Mesendoderm (in vitro differentiated cells): Measurements from ENCODE around the gene ITGA11.

ENCODE experiments used
- DNase-seq: peaks from one replicate; pipeline ENCODE4 v3.0.0; 2013
- H2AK5ac ChIP-seq: 2 replicates; pipeline ENCODE4 v1.6.1; 2013; ENCODE audit warnings: low read length, inconsistent platforms
- H2BK120ac ChIP-seq: 2 replicates; pipeline ENCODE4 v1.6.1; 2013; ENCODE audit warnings: low read depth, mild to moderate bottlenecking, low read length, moderate library complexity, mixed read lengths
- H2BK15ac ChIP-seq: replicated peaks from 2 replicates; pipeline ENCODE4 v1.6.1; 2013; ENCODE audit warnings: low read depth, mild to moderate bottlenecking, moderate library complexity
- H2BK5ac ChIP-seq: 2 replicates; pipeline ENCODE4 v1.6.1; 2013; ENCODE audit warnings: low read length, inconsistent platforms
- H3K18ac ChIP-seq: 2 replicates; pipeline ENCODE4 v1.6.1; 2013; ENCODE audit warnings: mild to moderate bottlenecking, low read length, mixed read lengths
- H3K23ac ChIP-seq: one replicate; pipeline ENCODE4 v1.6.1; 2013; ENCODE audit warnings: low read length
- H3K27ac ChIP-seq: 2 replicates; pipeline ENCODE4 v1.5.1; 2013; ENCODE audit warnings: low read depth, mild to moderate bottlenecking, inconsistent platforms, low read length, moderate library complexity
- H3K27me3 ChIP-seq: 2 replicates; pipeline ENCODE4 v1.6.1; 2013; ENCODE audit warnings: low read length, control low read depth, mild to moderate bottlenecking, inconsistent platforms; ENCODE audit not compliant: insufficient read depth, poor library complexity
- H3K36me3 ChIP-seq: 2 replicates; pipeline ENCODE4 v1.6.1; 2013; ENCODE audit warnings: low read length, inconsistent platforms; ENCODE audit not compliant: control insufficient read depth, insufficient read depth
- H3K4ac ChIP-seq: one replicate; pipeline ENCODE4 v1.6.1; 2013; ENCODE audit warnings: low read depth, mild to moderate bottlenecking, low read length, moderate library complexity
- H3K4me1 ChIP-seq: 2 replicates; pipeline ENCODE4 v1.6.1; 2013; ENCODE audit warnings: low read depth, low read length, inconsistent platforms; ENCODE audit not compliant: control insufficient read depth
- H3K4me2 ChIP-seq: 2 replicates; pipeline ENCODE4 v1.6.1; 2013; ENCODE audit warnings: low read length
- H3K4me3 ChIP-seq: 2 replicates; pipeline ENCODE4 v1.5.1; 2013; ENCODE audit warnings: mild to moderate bottlenecking, low read length
- H3K56ac ChIP-seq: one replicate; pipeline ENCODE4 v1.6.1; 2013; ENCODE audit warnings: low read length
- H3K79me1 ChIP-seq: 2 replicates; pipeline ENCODE4 v1.6.1; 2013; ENCODE audit warnings: low read length, inconsistent platforms
- H3K79me2 ChIP-seq: 2 replicates; pipeline ENCODE4 v1.6.1; 2013; ENCODE audit warnings: mild to moderate bottlenecking, low read length; ENCODE audit not compliant: control insufficient read depth, insufficient read depth
- H3K9ac ChIP-seq: 2 replicates; pipeline ENCODE4 v1.6.1; 2013; ENCODE audit warnings: low read length, inconsistent platforms
- H4K5ac ChIP-seq: one replicate; pipeline ENCODE4 v1.6.1; 2013; ENCODE audit warnings: low read length
- H4K8ac ChIP-seq: one replicate; pipeline ENCODE4 v1.6.1; 2013; ENCODE audit warnings: low read depth, mild to moderate bottlenecking, control low read depth, low read length, moderate library complexity
- WGBS: extraction: QIAGEN DNeasy Blood & Tissue Kit; methylation state at CpG from one replicate; pipeline ENCODE4 v1.1.7; 2013; ENCODE audit warnings: low lambda C conversion rate, missing lambda C conversion rate; ENCODE audit not compliant: insufficient coverage; ENCODE audit errors: extremely low coverage; 5-methylcytosine and 5-hydroxymethylcytosine counted together

Gene ITGA11

DNA sequence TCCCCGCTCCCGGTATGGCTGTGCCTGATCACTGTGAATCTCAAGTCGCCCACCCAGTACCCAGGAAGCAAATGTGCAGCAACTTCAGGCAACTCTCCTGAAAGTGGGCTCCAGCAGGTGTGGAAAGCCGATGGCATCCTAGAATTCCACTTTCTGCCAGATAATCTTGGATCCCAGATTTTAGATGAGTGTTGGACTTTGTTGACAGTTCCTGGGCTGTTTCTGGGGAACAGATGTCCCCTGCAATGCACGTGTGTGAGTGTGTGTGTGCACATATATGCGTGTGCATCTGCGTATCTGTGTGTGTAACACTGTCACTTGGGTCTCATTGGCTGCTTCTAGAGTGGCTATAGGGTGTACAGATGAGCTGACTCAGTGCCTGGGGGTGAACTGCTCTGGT, 95.4 kb downstream of the ITGA11 start:
- no peak overlapping the region for H2BK120ac ChIP-seq
- no peak overlapping the region for H3K4me3 ChIP-seq
- no peak overlapping the region for H2AK5ac ChIP-seq
- H3K56ac ChIP-seq: no peak overlapping the region
- H4K5ac ChIP-seq: no peak overlapping the region
- no peaks in the 10 kb centered on the region for H3K79me2 ChIP-seq
- no peaks in the 10 kb centered on the region for H3K27me3 ChIP-seq
- H3K9ac ChIP-seq: no peak overlapping the region
- H3K27ac ChIP-seq: no peak overlapping the region
- no peak overlapping the region for H3K4me2 ChIP-seq
- H3K4me1 ChIP-seq: no peaks in the 10 kb centered on the region
- H3K18ac ChIP-seq: no peak overlapping the region
- no CpG with 5 or more reads among the region's 7 CpGs for WGBS
- no peak for DNase-seq
- no peaks in the 10 kb centered on the region for H3K36me3 ChIP-seq
- no peak overlapping the region for H2BK15ac ChIP-seq
- H3K23ac ChIP-seq: no peak overlapping the region
- H4K8ac ChIP-seq: no peak overlapping the region
- no peak overlapping the region for H3K4ac ChIP-seq
- no peak overlapping the region for H2BK5ac ChIP-seq
- H3K79me1 ChIP-seq: no peaks in the 10 kb centered on the region

DNA sequence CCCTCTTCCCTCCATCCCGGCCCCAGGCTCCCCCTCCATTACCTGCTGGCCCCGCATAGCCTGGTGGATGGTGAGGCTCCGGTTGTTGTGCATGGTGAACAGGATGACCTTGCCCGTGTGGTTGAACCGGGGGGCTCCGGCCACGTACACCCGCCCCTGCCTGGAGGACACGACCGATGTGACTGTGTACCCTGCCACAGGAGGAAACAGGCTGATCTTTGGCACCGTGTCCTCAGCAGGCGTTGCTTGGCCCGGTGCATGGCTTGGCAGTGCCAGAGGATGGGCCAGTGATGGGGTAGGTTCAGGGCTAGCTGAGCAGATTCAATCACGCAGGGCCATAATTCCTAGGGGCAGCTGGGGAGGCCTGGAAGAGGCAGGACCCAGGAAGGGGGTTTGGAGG, 96.3 kb downstream of the ITGA11 start:
- Histone ChIP-seq H3K18ac (no peak overlapping the region), H4K5ac (no peak overlapping the region), H3K4me3 (no peak overlapping the region), H3K23ac (no peak overlapping the region), H3K79me1 (no peaks in the 10 kb centered on the region), H3K9ac (no peak overlapping the region), H3K56ac (no peak overlapping the region), H4K8ac (no peak overlapping the region), H3K4ac (no peak overlapping the region), H2BK120ac (no peak overlapping the region), H3K27ac (no peak overlapping the region), H3K79me2 (no peaks in the 10 kb centered on the region), H3K36me3 (no peaks in the 10 kb centered on the region), H3K4me2 (no peak overlapping the region), H2BK5ac (no peak overlapping the region), H2AK5ac (no peak overlapping the region), H3K4me1 (peaks cover 2% of the 10 kb centered on the region), H3K27me3 (no peaks in the 10 kb centered on the region), H2BK15ac (no peak overlapping the region)
- no peak for DNase-seq
- no CpG with 5 or more reads among the region's 14 CpGs for WGBS

DNA sequence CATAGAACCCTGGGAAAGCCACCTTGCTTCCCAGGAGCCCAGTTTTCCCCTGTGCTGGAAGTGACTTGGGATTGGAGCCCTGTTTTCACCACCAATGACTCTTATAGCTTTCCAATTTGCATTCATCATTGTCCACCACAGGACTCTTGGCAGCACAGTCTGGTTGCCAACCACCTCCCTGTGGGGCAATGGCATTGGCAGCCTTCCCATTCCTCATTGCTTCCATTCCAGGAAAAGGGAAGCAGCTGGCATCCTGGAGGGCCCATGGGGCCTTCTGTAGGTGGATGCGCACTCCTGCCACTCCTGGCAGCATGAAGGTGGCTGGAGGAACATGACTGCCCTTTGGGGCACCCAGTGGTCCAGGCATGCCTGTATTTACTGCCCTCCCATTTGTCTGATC, 96.7 kb downstream of the ITGA11 start:
- H4K5ac ChIP-seq: no peak overlapping the region
- H3K79me2 ChIP-seq: no peaks in the 10 kb centered on the region
- no CpG with 5 or more reads among the region's 1 CpG for WGBS
- H3K27ac ChIP-seq: no peak overlapping the region
- peaks cover 2% of the 10 kb centered on the region for H3K4me1 ChIP-seq
- H3K9ac ChIP-seq: no peak overlapping the region
- H3K4ac ChIP-seq: no peak overlapping the region
- H3K23ac ChIP-seq: no peak overlapping the region
- no peaks in the 10 kb centered on the region for H3K79me1 ChIP-seq
- H3K36me3 ChIP-seq: no peaks in the 10 kb centered on the region
- DNase-seq: no peak
- no peak overlapping the region for H3K18ac ChIP-seq
- H4K8ac ChIP-seq: no peak overlapping the region
- H2AK5ac ChIP-seq: no peak overlapping the region
- no peak overlapping the region for H3K56ac ChIP-seq
- no peak overlapping the region for H2BK5ac ChIP-seq
- H2BK120ac ChIP-seq: no peak overlapping the region
- H2BK15ac ChIP-seq: no peak overlapping the region
- H3K27me3 ChIP-seq: no peaks in the 10 kb centered on the region
- H3K4me2 ChIP-seq: no peak overlapping the region
- H3K4me3 ChIP-seq: no peak overlapping the region

DNA sequence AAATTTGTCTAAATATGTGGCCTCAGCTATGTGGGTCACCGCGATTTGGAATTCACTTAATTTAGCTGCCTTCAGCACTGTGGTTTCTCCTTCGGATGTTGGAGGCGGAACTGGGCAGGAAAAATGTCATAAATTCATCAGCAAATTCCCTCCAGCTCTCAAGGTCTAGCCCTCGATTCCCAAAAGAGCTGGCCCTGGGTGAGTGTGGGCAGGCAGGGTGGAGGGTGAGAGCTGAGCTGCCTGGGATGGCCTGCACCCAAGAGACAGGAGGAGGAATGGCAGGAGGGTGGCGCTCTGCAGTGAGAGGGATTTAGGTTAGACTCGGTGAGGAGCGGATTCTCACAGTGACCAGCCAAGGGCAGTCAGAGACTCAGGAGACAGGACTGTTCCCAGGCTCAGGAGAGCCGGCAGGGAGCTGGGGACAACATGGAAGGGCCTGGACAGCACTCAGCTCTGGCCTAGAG, 97.3 kb downstream of the ITGA11 start:
- no CpG with 5 or more reads among the region's 9 CpGs for WGBS
- no peaks in the 10 kb centered on the region for H3K79me2 ChIP-seq
- H3K27ac ChIP-seq: no peak overlapping the region
- no peak overlapping the region for H3K9ac ChIP-seq
- no peak overlapping the region for H3K23ac ChIP-seq
- no peaks in the 10 kb centered on the region for H3K27me3 ChIP-seq
- no peak overlapping the region for H3K4me2 ChIP-seq
- no peak overlapping the region for H2AK5ac ChIP-seq
- DNase-seq: no peak
- peaks cover 2% of the 10 kb centered on the region for H3K4me1 ChIP-seq
- no peak overlapping the region for H4K8ac ChIP-seq
- no peak overlapping the region for H3K4ac ChIP-seq
- no peak overlapping the region for H3K56ac ChIP-seq
- no peak overlapping the region for H4K5ac ChIP-seq
- H2BK15ac ChIP-seq: no peak overlapping the region
- H3K79me1 ChIP-seq: no peaks in the 10 kb centered on the region
- no peak overlapping the region for H3K4me3 ChIP-seq
- no peak overlapping the region for H3K18ac ChIP-seq
- H2BK5ac ChIP-seq: no peak overlapping the region
- H2BK120ac ChIP-seq: no peak overlapping the region
- H3K36me3 ChIP-seq: no peaks in the 10 kb centered on the region

DNA sequence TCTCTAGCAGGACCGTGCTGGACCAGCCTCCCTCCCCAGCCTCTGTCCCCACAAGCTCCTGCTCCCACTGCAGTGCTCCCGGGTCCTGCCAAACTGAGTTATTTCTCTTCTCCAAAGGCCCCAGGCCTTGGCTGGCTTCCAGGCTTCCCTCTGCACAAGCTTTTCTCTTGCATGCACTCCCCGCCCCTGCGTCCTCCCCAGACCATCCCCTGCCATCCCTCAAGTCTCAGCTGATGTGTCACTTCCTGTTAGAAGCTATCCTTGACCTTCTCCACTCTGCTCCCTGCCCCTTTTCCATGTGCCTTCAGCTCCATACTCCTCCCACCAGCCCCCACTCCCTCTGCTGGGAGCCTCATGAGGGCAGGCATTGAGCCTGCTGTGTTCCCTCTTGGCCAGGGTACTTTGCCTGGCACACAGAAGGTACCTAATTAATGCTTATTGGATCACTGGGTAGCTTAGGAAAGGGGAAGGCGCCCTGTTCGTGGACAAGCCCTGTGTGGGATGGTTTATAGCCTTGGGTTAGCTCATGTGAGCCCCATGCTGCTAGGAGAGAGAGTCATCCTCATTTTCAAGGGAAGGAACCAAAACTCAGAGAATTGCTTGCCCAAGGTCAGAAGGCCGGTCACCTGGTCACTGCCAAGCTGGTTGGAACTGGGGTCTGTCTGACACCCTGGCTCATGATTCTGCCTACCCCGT, 98.0 kb downstream of the ITGA11 start:
- peak; percentile 50 for DNase-seq
- no peak overlapping the region for H3K27ac ChIP-seq

DNA sequence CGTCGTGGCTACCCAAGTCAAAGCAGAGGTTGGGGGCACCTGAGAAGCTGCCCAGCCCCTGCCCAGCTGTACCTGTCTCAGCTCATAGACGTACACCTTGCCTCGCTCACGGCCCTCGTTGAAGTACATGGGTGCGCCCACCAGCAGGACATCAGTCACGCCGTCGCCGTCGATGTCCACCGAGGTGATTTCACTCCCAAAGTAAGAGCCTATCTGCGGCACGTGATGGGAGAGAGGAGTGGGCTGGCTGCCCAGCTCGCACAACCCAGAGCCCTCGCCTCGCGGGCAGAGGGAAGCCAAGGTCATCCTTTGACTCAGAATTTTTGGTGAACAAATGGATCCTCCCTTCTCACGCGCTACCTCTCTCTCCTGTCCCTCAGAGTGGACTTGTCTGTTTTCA, 99.7 kb downstream of the ITGA11 start:
- H3K27me3 ChIP-seq: no peaks in the 10 kb centered on the region
- H3K79me1 ChIP-seq: no peaks in the 10 kb centered on the region
- no peak overlapping the region for H3K23ac ChIP-seq
- no peak overlapping the region for H3K18ac ChIP-seq
- no peak for DNase-seq
- no peak overlapping the region for H4K8ac ChIP-seq
- peaks cover 2% of the 10 kb centered on the region for H3K4me1 ChIP-seq
- no peak overlapping the region for H2AK5ac ChIP-seq
- H2BK120ac ChIP-seq: no peak overlapping the region
- no CpG with 5 or more reads among the region's 21 CpGs for WGBS
- H2BK15ac ChIP-seq: no peak overlapping the region
- no peak overlapping the region for H3K4me3 ChIP-seq
- H3K56ac ChIP-seq: no peak overlapping the region
- H3K27ac ChIP-seq: no peak overlapping the region
- H3K4ac ChIP-seq: no peak overlapping the region
- H3K9ac ChIP-seq: no peak overlapping the region
- no peaks in the 10 kb centered on the region for H3K79me2 ChIP-seq
- H4K5ac ChIP-seq: no peak overlapping the region
- no peak overlapping the region for H3K4me2 ChIP-seq
- H3K36me3 ChIP-seq: no peaks in the 10 kb centered on the region
- no peak overlapping the region for H2BK5ac ChIP-seq

More for the DNA sequence above, 98.0 kb downstream of the ITGA11 start:
- H4K8ac ChIP-seq: no peak overlapping the region
- no peak overlapping the region for H2BK15ac ChIP-seq
- H3K4me1 ChIP-seq: peaks cover 2% of the 10 kb centered on the region
- no peak overlapping the region for H3K4me3 ChIP-seq
- H3K4me2 ChIP-seq: no peak overlapping the region
- no peak overlapping the region for H2BK5ac ChIP-seq
- no peak overlapping the region for H2BK120ac ChIP-seq
- H4K5ac ChIP-seq: no peak overlapping the region
- no peaks in the 10 kb centered on the region for H3K79me1 ChIP-seq
- no CpG with 5 or more reads among the region's 8 CpGs for WGBS
- no peak overlapping the region for H3K56ac ChIP-seq
- H3K36me3 ChIP-seq: no peaks in the 10 kb centered on the region
- no peaks in the 10 kb centered on the region for H3K27me3 ChIP-seq
- no peak overlapping the region for H3K4ac ChIP-seq
- no peaks in the 10 kb centered on the region for H3K79me2 ChIP-seq
- no peak overlapping the region for H3K18ac ChIP-seq
- no peak overlapping the region for H3K23ac ChIP-seq
- no peak overlapping the region for H3K9ac ChIP-seq
- no peak overlapping the region for H2AK5ac ChIP-seq
